ENCODE data around the gene PRG3. TPM values are rescaled to one million over a fixed set of nuclear protein-coding genes. Genes with fewer than 3 reads are reported as not detected.

The PRG3 gene
- total RNA-seq, 1 experiment from 2014 or later: not detected

GRCh38 chr11:57364851-57365660 lies 15.9 kb downstream of the PRG3 start:
- no peak overlapping the region for H3K4me3 ChIP-seq (ENCODE audit: low read length)
- ATAC-seq: no peak
- POLR2A ChIA-PET (ENCODE audit: unreplicated experiment): no interaction called here

GRCh38 chr11:57363131-57364080 lies 17.5 kb downstream of the PRG3 start:
- Histone ChIP-seq H3F3A (ENCODE audit: low read length, unreplicated experiment) (no peaks in the 10 kb centered on the region), H3K4me2 (ENCODE audit: low read length) (no peak overlapping the region), H3K27ac (ENCODE audit: low read length) (no peak overlapping the region), H3K27me3 (ENCODE audit: low read length) (0 out of 2 replicates have a peak, but pooled peaks cover 17% of the 10 kb centered on the region), H3K4me3 (ENCODE audit: low read length) (no peak overlapping the region), H2AFZ (ENCODE audit: low read length) (no peak overlapping the region), H3K9me2 (replicated peaks; ENCODE audit: low read length) (no peaks in the 10 kb centered on the region), H4K20me1 (ENCODE audit: low read length) (no peaks in the 10 kb centered on the region), H3K9ac (ENCODE audit: low read length) (no peak overlapping the region), H3K4me1 (ENCODE audit: insufficient read depth, low read length) (no peaks in the 10 kb centered on the region), H3K9me3 (ENCODE audit: low read length) (no peaks in the 10 kb centered on the region), H3K79me2 (ENCODE audit: low read length) (no peaks in the 10 kb centered on the region), H3K36me3 (ENCODE audit: low read depth, low read length) (no peaks in the 10 kb centered on the region)
- ChIA-PET POLR2A (ENCODE audit: unreplicated experiment) (interaction anchor here (0.5 kb wide), 1 partner anchor 341 kb away, joined by 18 read pairs; no protein-coding TSS in a partner anchor), CTCF (no interaction called here)
- no TSS peak for BruUV-seq (replicated peaks)
- TF ChIP-seq EZH2phosphoT487 (IDR thresholded peaks at IDR 0.05; ENCODE audit: borderline replicate concordance, low read length) (no peak), CTCF (conservative IDR thresholded peaks at IDR 0.05; ENCODE audit: low read depth, low read length) (no peak), EZH2 (IDR thresholded peaks at IDR 0.05; ENCODE audit: low read length, unreplicated experiment) (no peak)
- intact Hi-C loops (cut with micrococcal nuclease): no loop called here
- DNase-seq: no peak
- no peak for ATAC-seq

More at GRCh38 chr11:57364851-57365660, 15.9 kb downstream of the PRG3 start:
- CTCF ChIA-PET: no interaction called here
- no peak overlapping the region for H3K9ac ChIP-seq (ENCODE audit: low read length)
- no peak overlapping the region for H2AFZ ChIP-seq (ENCODE audit: low read length)
- H3K36me3 ChIP-seq (ENCODE audit: low read depth, low read length): no peaks in the 10 kb centered on the region
- intact Hi-C loops (cut with micrococcal nuclease): no loop called here
- no peak for DNase-seq
- H3K4me1 ChIP-seq (ENCODE audit: insufficient read depth, low read length): peaks cover 4% of the 10 kb centered on the region; the same call in 1 of the 2 replicates
- TF ChIP-seq CTCF (conservative IDR thresholded peaks at IDR 0.05; ENCODE audit: low read depth, low read length) (no peak), EZH2 (IDR thresholded peaks at IDR 0.05; ENCODE audit: low read length, unreplicated experiment) (no peak), EZH2phosphoT487 (IDR thresholded peaks at IDR 0.05; ENCODE audit: borderline replicate concordance, low read length) (no peak)
- H3K4me2 ChIP-seq (ENCODE audit: low read length): no peak overlapping the region
- BruUV-seq (replicated peaks): no TSS peak
- H4K20me1 ChIP-seq (ENCODE audit: low read length): no peaks in the 10 kb centered on the region
- H3K79me2 ChIP-seq (ENCODE audit: low read length): no peaks in the 10 kb centered on the region
- H3K27me3 ChIP-seq (ENCODE audit: low read length): 0 out of 2 replicates have a peak, but pooled peaks cover 17% of the 10 kb centered on the region
- H3F3A ChIP-seq (ENCODE audit: low read length, unreplicated experiment): no peaks in the 10 kb centered on the region
- no peaks in the 10 kb centered on the region for H3K9me3 ChIP-seq (ENCODE audit: low read length)
- no peaks in the 10 kb centered on the region for H3K9me2 ChIP-seq (replicated peaks; ENCODE audit: low read length)
- H3K27ac ChIP-seq (ENCODE audit: low read length): no peak overlapping the region
